KG1 (cell line): Measurements from ENCODE around the gene WBP2.
"Not testable (repeated sequence)": the region's sequence is repeated elsewhere in the genome, so short reads cannot be mapped to it uniquely, and the experiment has no call there.

Experiments used
- DNase-seq: peaks from one replicate; lab custom pipeline; 2025; lab: John Stamatoyannopoulos, UW

The WBP2 gene

DNA sequence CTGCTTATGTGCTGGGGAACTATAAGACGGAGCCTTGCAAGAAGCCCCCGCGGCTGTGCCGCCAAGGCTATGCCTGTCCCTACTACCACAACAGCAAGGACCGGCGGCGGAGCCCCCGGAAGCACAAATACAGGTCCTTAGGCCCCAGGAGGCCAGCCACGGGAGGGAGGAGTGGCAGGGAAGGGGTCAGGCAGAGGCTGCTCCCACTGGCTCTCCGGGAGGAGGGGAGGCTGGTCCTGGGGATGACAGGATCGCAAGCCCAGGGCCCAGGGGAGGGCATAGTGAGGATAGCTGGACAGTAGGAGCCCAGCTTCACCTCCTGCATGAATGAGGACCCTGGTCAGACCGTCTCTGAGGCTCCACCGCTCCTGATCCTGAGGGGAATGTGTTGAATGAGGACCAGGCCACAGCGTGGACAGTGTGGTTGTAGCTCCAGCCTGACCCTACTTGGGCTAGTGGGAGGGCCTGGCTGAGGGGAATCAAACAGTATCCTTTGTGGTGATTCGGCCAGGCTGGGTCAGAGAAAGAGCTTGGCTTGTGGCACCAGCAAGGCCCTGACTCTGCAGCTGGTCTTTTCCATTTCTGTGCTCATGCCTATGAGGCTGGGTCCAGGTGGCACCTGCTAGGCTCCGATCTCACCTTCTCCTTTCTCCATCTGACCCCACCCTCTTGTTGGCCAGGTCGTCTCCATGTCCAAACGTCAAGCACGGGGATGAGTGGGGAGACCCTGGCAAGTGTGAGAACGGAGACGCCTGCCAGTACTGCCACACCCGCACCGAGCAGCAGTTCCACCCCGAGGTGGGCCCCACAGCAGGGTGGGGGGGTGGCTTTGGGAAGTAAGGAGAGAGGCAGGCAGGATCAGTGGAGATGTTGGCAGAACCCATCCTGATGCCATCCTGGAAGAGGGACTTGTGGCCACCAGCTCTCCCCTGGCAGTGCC is 41.8 kb downstream of the WBP2 start:
- DNase-seq, result no peak

DNA sequence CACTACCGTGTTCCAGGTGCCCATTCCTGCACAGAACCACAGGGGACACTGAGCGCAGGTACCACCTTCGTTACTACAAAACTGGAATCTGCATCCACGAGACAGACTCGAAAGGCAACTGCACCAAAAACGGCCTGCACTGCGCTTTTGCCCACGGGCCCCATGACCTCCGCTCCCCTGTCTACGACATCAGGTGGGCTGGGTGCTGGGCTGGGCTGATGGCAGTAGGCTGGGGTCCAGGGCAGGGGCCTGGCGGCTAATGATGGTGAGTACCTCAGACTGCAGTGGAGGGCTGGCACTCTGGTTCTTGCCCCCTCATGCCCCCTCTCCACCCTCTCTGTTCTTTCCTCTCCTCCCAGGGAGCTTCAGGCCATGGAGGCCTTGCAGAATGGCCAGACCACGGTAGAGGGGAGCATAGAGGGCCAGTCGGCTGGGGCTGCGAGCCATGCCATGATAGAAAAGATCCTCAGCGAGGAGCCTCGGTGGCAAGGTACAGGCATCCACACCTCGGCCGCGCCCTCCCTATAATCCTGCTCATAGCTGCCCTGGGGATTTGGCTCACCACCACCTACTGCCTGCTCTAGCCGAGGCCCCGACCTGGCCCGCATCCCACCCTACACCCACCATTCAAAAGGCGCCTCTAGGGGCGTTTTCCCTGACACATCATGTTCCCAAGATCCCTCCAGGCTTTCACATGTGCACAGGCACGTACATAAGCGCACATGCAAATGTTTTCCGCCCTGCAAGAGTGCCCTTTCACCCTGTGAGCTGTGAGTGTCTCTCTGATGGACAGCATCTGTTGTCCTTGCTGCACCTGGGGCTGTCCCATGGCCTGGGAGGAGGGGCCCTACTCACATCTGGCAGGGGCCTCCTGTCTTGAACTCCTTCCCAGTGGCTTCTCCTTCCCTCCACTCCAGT is 42.8 kb downstream of the WBP2 start:
- DNase-seq, result no peak

DNA sequence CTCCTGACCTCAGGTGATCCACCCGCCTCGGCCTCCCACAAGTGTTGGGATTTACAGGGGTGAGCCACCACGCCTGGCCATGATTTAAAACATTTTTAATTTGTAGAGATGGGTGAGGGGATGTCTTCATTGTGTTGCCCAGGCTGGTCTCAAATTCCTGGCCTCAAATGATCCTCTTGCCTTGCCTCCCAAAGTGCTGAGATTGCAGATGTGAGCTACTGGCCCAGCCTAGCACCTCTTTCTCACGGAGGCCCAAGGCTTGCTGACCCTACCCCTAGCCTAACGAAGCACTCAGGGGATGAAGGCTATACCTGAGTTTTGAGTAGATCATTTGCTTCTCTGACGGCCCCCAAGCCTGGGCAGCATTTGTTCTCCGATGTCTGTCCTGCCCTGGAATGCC is 44.0 kb downstream of the WBP2 start:
- no peak for DNase-seq

DNA sequence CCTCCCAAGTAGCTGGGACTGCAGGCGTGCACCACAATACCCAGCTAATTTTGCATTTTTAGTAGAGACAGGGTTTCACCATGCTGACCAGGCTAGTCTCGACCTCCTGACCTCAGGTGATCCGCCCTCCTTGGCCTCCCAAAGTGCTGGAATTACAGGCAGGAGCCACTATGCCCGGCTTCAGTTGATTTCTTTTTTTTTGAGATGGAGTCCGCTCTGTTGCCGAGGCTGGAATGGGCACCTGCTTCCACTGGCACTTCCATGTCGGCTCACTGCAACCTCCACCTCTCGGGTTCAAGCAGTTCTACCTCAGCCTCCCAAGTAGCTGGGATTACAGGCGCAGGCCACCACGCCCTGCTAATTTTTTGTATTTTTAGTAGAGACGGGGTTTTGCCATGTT is 44.4 kb downstream of the WBP2 start:
- DNase-seq, result not testable (repeated sequence)

DNA sequence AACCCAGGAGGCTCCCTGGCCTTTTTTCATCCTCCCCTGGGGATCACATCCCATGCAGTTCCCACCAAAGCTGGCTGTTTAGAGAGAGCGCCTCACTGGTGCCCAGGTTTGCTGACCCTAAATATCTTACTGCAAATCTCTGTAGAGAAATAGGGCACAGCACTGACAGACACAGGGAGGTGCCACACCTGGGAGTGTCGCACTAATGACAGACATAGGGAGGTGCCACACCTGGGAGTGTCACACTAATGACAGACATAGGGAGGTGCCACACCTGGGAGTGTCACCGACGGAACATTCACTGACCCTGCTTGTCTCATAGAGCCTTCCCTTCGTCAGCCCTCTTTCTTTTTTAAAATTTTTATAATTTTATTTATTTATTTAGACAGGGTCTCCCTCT is 44.9 kb downstream of the WBP2 start:
- no peak for DNase-seq

DNA sequence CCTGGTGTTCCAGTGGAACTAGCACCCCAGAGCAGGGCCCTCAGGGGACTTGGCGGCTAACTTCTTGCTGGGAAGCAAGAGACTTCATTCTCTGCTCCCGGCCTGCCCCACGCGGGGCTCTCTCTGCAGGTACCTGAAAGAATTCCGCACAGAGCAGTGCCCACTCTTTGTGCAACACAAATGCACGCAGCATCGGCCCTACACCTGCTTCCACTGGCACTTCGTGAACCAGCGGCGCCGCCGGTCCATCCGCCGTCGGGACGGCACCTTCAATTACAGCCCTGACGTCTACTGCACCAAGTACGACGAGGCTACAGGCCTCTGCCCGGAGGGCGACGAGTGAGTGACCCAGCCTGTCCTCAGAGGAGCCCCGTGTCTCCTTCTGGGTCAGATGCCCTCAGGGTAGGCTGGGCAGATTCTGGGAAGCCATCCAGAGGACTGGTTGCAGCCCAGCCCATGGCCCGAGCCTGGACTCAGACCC is 45.5 kb downstream of the WBP2 start:
- DNase-seq, result no peak

DNA sequence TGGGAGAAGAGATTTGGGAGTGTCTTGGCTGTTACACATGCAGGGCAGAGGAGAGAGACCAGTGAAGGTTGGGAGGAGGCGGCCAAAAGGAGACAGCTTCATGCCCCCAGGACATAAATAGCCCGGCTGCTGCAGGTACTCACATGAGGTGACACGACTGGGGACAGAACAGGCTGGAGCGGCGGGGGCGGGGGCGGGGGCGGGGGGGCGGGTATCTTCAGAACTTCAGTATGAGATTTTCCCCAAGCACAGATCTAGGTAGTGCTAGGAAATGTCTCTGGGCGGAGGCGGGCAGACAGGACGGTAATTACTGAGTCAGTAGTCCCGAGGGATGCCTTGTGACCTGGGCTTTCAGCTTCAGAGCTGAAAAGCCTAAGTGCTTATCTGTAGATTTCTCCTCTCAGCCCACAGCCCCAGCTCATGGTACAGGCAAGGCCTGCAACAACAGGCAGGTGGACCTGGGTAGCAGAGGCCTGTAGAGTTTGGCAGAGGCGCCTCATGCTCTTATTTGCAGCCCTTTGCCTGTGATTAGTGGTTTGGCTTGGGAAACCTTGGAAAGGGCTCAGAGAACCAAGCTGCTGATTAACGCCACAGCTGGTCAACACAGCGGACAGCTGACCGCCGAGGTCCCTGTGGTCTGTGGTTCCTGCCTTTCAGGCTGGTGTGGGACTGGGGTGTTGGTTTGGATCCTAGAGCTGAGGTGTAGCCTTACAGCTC is 46.1 kb downstream of the WBP2 start:
- no peak for DNase-seq

DNA sequence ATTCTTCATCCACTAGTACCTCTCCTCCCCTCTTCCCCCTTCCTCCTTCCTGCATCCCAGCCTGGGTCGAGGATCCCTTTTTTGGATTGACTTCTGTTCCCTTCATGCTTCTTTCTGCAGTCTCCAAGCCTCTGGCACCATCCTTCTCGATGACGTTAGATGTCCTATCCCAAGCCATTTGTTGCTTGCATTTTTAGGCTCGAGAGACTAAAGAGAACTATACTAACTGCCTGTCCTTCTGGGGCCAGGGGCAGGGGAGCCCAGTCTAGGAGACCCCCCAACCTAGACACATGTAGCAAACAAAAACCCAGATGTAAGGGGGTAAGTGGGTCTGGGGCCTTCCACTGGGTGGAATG is 46.6 kb downstream of the WBP2 start:
- DNase-seq, result no peak

DNA sequence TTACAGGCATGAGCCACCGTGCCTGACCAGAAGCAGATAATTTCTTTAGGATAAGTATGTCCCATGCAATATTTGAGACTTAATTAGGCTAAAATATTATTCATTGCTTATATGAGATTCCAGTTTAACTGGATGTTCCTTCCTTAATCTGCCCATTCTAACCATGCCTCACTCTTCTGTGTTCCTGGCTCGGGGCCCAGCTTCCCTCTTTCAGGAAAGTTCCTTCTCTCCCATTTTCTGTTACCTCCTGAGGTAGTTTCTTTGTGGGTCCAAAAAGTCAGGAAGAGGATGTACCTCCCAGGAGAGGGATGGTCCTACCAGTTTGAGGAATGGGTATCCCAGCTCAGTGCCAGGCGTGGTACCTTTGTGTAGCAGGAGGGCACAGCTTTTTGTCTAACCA is 47.3 kb downstream of the WBP2 start:
- no peak for DNase-seq

DNA sequence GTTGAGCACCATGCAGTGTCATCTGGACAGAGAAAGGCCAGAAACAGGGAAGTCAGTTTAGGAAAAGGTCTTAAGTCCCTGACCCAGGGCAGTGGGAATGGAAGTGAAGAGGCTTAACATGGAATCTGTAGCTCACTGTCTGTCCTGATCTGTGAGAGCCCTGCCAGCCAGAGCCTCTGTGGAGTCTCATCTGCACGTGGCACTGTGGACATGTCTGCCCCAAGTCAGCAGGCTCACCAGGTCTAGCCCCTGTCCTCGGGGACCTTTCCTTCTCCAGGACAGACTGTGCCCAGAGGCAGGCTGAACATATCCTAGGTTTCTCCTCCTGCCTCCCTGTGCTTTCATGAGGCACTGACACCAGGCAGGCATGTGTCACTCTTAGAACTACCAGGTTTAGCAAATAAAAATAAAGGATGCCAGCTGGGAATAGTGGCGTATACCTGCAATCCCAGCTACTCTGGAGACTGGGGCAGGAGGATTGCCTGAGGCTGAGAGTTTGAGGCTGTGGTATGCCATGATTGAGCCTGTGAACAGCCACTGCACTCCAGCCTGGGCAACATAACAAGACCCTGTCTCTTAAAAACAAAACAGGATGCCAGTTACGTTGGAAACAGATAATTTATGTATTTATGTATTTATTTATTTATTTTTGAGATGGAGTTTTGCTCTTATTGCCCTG is 48.2 kb downstream of the WBP2 start:
- DNase-seq, result no peak

DNA sequence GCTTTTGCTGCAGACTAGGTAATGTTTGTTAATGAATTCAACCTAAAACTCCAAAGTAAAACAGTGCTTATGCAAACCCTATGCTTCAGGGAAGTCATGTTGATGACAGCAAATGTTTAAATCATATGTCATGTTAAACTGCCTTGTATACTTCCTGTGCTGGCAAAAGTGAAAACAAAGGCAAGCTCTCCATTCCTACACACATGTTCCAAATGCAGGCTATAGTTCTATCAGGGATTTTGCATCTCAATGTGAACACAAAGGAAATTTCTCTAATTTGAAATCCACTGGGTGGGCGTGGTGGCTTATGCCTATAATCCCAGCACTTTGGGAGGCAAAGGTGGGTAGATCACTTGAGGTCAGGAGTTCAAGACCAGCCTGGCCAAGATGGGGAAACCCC is 51.3 kb downstream of the WBP2 start:
- no peak for DNase-seq

DNA sequence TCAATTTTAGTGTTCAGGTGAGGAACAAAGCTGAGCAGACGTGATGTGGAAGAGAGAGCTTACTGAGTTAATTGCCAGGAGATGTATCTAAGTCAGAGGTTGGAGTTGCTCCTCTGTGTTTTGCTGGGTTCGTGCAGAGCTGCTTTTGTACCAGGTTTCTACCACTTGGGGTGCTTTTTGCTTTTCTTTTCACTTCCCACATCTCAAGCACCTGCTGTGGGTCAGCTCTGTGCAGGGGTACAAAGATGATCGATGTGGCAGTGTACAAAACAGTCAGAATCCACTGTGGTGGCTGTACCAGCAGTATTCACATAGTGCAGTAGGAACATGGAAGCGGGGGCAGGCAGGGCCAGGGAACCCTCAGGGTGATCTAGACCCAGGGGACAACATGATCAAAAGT is 55.7 kb downstream of the WBP2 start:
- no peak for DNase-seq

DNA sequence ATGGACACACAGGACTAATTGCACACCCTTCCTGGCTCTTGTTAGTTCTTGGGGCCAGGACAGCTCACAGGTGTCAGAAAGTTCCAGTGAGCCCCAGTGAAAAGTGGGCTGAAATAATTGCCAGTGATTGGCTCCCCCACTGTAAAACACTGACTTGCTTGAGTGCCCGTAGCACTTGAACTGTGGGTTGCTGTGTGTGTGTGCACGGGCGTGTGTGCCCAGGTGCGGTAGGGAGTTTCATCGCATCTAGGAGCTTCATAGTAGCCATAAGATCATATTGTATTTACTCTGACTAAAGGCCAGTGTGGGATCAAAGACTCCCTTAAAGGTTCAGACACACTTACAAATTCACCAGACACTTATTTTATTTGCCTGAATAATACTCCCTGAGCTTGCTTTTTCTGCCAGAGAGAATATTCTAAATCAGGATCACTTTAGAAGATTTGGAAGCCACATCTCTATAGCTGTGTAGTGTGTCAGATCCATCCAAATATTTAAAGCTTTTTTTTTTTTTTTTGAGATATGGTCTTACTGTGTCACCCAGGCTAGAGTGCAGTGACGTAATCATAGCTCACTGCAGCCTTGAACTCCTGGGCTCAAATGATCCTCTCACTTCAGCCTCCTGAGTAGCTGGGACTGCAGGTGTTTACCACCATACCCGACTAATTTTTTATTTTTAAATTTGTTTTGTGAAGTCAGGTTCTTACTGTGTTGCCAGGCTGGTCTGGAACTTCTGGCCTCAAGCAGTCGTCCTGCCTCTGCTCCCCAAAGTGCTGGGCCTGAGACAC is 59.1 kb downstream of the WBP2 start:
- DNase-seq, result no peak
